Spleen (tissue), 11 donors: ENCODE measurements around the gene EPHA4. TPM values are rescaled to one million over a fixed set of nuclear protein-coding genes. Genes with fewer than 3 reads are reported as not detected.

ENCODE experiments used
- DNase-seq: peaks from one replicate; pipeline ENCODE4 v3.0.0-alpha.2; 2020
- H3K27ac ChIP-seq, 8 donors: fragments of 200-600 bp; sonication (generic) in 7 of 8; 1 replicate in 4 of 8; 2 replicates in 4 of 8; pipeline versions ENCODE4 v1.5.0 to v1.8.0; 2016 to 2021; ENCODE audit warnings: inconsistent platforms in 4 of 8, mild to moderate bottlenecking in 4 of 8, moderate library complexity in 1 of 8
- H3K27me3 ChIP-seq, 7 donors: fragments of 200-600 bp; sonication (generic) in 6 of 7; replicated peaks in 1 of 7; 1 replicate in 4 of 7; 2 replicates in 3 of 7; pipeline versions ENCODE4 v1.5.0 to v1.8.0; 2016 to 2021; ENCODE audit warnings: inconsistent platforms in 3 of 7, mild to moderate bottlenecking in 1 of 7
- H3K36me3 ChIP-seq, 6 donors: fragments of 200-600 bp; sonication (generic) in 5 of 6; 1 replicate in 4 of 6; 2 replicates in 2 of 6; pipeline versions ENCODE4 v1.5.0 to v1.8.0; 2016 to 2021; ENCODE audit warnings: inconsistent platforms in 2 of 6
- H3K4me1 ChIP-seq, 6 donors: fragments of 200-600 bp; sonication (generic) in 5 of 6; 1 replicate in 3 of 6; 2 replicates in 3 of 6; pipeline versions ENCODE4 v1.5.0 to v1.8.0; 2016 to 2021; ENCODE audit warnings: inconsistent platforms in 3 of 6
- H3K4me3 ChIP-seq, 8 donors: fragments of 200-600 bp; sonication (generic) in 7 of 8; 1 replicate in 4 of 8; 2 replicates in 4 of 8; pipeline versions ENCODE4 v1.5.0 to v1.8.0; 2016 to 2021; ENCODE audit warnings: inconsistent platforms in 4 of 8, mild to moderate bottlenecking in 4 of 8, moderate library complexity in 2 of 8
- H3K9me3 ChIP-seq, 8 donors: fragments of 200-600 bp; sonication (generic) in 7 of 8; 1 replicate in 4 of 8; 2 replicates in 4 of 8; pipeline versions ENCODE4 v1.5.0 to v1.8.0; 2016 to 2021; ENCODE audit warnings: inconsistent platforms in 4 of 8
- CTCF ChIP-seq, 11 experiments: fragments of 200-600 bp in 7 of 11; fragments of 450-650 bp in 4 of 11; sonication (generic) in 4 of 11; IDR thresholded peaks in 8 of 11; conservative IDR thresholded peaks in 3 of 11; 1 replicate in 7 of 11; 2 replicates in 4 of 11; pipeline versions ENCODE4 v1.4.0 to v1.8.0; 2016 to 2021; ENCODE audit warnings: antibody characterized with exemption in 11 of 11, inconsistent platforms in 4 of 11, mild to moderate bottlenecking in 1 of 11
- POLR2A ChIP-seq, 3 donors: fragments of 450-650 bp; IDR thresholded peaks; one replicate each; pipeline ENCODE4 v1.5.1; 2017; ENCODE audit warnings: antibody characterized with exemption in 3 of 3, mild to moderate bottlenecking in 1 of 3
- POLR2AphosphoS5 ChIP-seq, 3 donors: sonication (generic); formaldehyde crosslinking; IDR thresholded peaks; one replicate each; pipeline ENCODE4 v1.5.1; 2017; ENCODE audit warnings: antibody characterized with exemption in 3 of 3
- WGBS, 5 donors: extraction: QIAGEN DNeasy Blood & Tissue Kit in 3 of 5; methylation state at CpG; one replicate each; pipeline versions ENCODE4 v1.1.5 to v1.1.7; 2013 to 2018; 5-methylcytosine and 5-hydroxymethylcytosine counted together
- intact Hi-C: fragments of 100-400 bp; cut with DNase I; formaldehyde crosslinking; loops from one replicate; pipeline ENCODE4 v1.15.0; 2023; ENCODE audit warnings: low total_unique reads
- polyA plus RNA-seq, 3 donors: library from polyadenylated mRNA; stranded (reverse); fragments of 200-250 nt; gene quantifications; one replicate each; pipeline ENCODE4 v1.2.1, GENCODE V29; 2013
- total RNA-seq, 7 donors: library from RNA; depleted of rRNA in 3 of 7; stranded (reverse); fragments of >200 nt in 3 of 7; fragmentation: NEBNext Ultra II Directional in 4 of 7; extraction: Animal tissue kit (Norgen Biotek cat#: 25700) in 4 of 7; gene quantifications; one replicate each; pipeline versions ENCODE4 v1.1.0 to v1.2.1, GENCODE V29; 2016 to 2021
- donor health status: healthy with polysubstance abuse.
- donor health status: DM: no; HTN: no; CAD: no; lungs with moderate emphysema.
- donor health status: DM: no; HTN: no; CAD: no.
- donor health status: Bipolar disorder and iron deficiency.
- donor health status: healthy.
- donor health status: DM: no; HTN: no; CAD: no.
- donor health status: DM: yes; HTN: yes; CAD: no.

EPHA4 gene
- total and polyA plus RNA-seq, 10 donors: 0.80 to 21.0 (median 14.0) TPM

DNA sequence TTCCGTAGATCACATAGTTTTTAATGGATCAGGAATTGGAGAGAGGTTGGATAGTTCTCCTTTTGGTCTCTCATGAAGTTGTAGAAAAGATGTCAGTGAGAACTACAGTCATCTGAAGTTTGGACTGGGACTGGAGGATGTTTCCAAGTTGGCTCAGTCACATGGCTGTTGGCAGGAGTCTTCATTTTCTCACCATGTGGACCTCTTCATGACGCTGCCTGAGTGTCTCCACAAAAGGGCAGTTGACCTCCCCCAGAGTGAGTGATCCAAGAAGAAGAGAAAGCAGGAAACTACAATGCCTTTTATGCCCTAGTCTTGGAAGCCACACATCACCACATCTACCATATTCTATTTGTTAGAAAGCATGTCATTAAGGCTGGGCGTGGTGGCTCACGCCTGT is 171.7 kb downstream of the EPHA4 start:
- Histone ChIP-seq H3K27ac (no peak overlapping the region), H3K4me1 (no peaks in the 10 kb centered on the region), H3K36me3 (no peaks in the 10 kb centered on the region), H3K9me3 (peaks cover 0 to 15% (median 0%) of the 10 kb centered on the region in 8 donors), H3K27me3 (no peaks in the 10 kb centered on the region), H3K4me3 (no peak overlapping the region)
- WGBS, 5 donors: 73 to 94% (median 89%) methylated on average over 4 of the region's 4 CpGs
- DNase-seq: no peak
- intact Hi-C loops: no loop called here
- TF ChIP-seq CTCF (IDR thresholded peaks at IDR 0.05 in 8 of 11, conservative IDR thresholded peaks at IDR 0.05 in 3 of 11) (no peak), POLR2AphosphoS5 (IDR thresholded peaks at IDR 0.05) (no peak), POLR2A (IDR thresholded peaks at IDR 0.05) (no peak)

- Histone ChIP-seq H3K4me1 (no peaks in the 10 kb centered on the region), H3K4me3 (no peak overlapping the region), H3K27me3 (no peaks in the 10 kb centered on the region), H3K36me3 (no peaks in the 10 kb centered on the region), H3K9me3 (peaks cover 0 to 15% (median 0%) of the 10 kb centered on the region in 8 donors), H3K27ac (no peak overlapping the region)
- TF ChIP-seq CTCF (IDR thresholded peaks at IDR 0.05 in 8 of 11, conservative IDR thresholded peaks at IDR 0.05 in 3 of 11): no peak
- TF ChIP-seq POLR2A (IDR thresholded peaks at IDR 0.05): no peak
- no peak for TF ChIP-seq POLR2AphosphoS5 (IDR thresholded peaks at IDR 0.05)
- WGBS, 5 donors: 64 to 79% (median 69%) methylated on average over 3 to 4 of the region's 4 CpGs
- intact Hi-C loops: no loop called here
- DNase-seq: no peak
Measured at GRCh38 chr2:221399183-221399582, 172.9 kb downstream of the EPHA4 start.

DNA sequence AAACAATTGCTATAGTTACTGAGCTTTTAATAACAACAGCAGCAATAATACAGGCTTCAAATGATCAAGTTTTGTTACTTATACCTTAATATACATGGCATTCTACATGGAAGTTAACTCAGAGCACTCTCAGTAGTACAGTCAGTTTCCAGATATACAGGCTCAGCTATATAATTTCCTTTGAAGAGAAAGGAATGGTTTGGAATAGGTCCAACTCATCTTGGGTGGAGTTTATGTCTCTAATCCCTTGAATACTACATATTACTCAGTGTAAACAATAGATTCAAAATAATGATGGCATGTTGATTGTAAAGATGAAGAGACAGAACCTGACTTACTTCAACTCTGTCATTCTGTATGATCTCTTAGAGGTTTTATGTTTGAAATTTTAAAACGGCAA is 174.9 kb downstream of the EPHA4 start:
- no peaks in the 10 kb centered on the region for H3K36me3 ChIP-seq
- H3K4me1 ChIP-seq: no peaks in the 10 kb centered on the region
- 92 to 98% (median 93%) methylated on average over 1 of the region's 1 CpG for WGBS, 5 donors
- no peak for TF ChIP-seq POLR2A (IDR thresholded peaks at IDR 0.05)
- TF ChIP-seq CTCF (IDR thresholded peaks at IDR 0.05 in 8 of 11, conservative IDR thresholded peaks at IDR 0.05 in 3 of 11): no peak
- no peak for TF ChIP-seq POLR2AphosphoS5 (IDR thresholded peaks at IDR 0.05)
- intact Hi-C loops: no loop called here
- DNase-seq: no peak
- H3K27ac ChIP-seq: no peak overlapping the region
- peaks cover 0 to 15% (median 0%) of the 10 kb centered on the region in 8 donors for H3K9me3 ChIP-seq
- no peak overlapping the region for H3K4me3 ChIP-seq
- no peaks in the 10 kb centered on the region for H3K27me3 ChIP-seq

DNA sequence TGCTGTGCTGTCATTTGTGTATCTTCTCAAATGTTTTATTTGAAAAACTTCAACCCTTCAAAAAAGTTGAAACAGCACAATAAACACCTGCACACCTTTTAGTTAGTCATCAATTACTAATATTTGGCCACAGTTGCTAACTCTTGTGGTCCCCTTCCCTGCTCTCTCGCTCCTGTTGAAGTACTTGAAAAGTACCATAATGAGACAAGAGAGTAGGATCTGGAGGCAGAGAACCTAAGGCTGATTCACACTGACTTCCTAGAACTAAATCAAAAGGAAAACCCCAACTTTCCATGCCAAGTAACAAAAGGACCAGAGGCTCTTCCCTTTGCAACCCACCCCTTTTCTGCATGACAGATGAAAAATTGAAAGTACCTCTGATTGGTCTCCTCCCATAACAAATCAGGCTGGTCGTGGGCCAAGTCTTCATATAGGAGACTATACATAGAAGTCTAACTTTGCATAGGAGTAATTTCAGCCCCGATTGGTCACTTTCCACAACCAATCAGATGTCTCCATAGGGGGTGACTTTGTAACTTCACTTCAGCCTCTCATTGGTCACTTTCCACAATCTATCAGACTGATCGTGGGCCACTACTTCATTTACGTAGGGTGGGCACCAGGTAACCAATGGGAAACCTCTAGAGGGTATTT is 179.7 kb downstream of the EPHA4 start:
- no peaks in the 10 kb centered on the region for H3K9me3 ChIP-seq
- intact Hi-C loops: no loop called here
- DNase-seq: no peak
- whole genome bisulfite sequencing, 5 donors: 82 to 88% (median 87%) methylated on average over 5 of the region's 5 CpGs
- no peaks in the 10 kb centered on the region for H3K36me3 ChIP-seq
- no peak overlapping the region for H3K27ac ChIP-seq
- TF ChIP-seq POLR2A (IDR thresholded peaks at IDR 0.05): no peak
- TF ChIP-seq CTCF (IDR thresholded peaks at IDR 0.05 in 8 of 11, conservative IDR thresholded peaks at IDR 0.05 in 3 of 11): no peak
- TF ChIP-seq POLR2AphosphoS5 (IDR thresholded peaks at IDR 0.05): no peak
- no peak overlapping the region for H3K4me3 ChIP-seq
- H3K27me3 ChIP-seq: no peaks in the 10 kb centered on the region
- H3K4me1 ChIP-seq: no peaks in the 10 kb centered on the region
